HG03064 (cell line): ENCODE results near the gene ARHGAP26.

ENCODE experiments used
- ATAC-seq: cut with Tn5 transposase; IDR thresholded peaks from one replicate; pipeline ENCODE4 v1.9.1; 2021; ENCODE audit warnings: low read depth; ENCODE audit not compliant: unreplicated experiment

The ARHGAP26 gene

GRCh38 chr5:142866563-142867275 lies 96.5 kb downstream of the ARHGAP26 start:
- peak; percentile 73 for ATAC-seq

- no peak for ATAC-seq
These were observed 99.7 kb downstream of the ARHGAP26 start for GRCh38 chr5:142869886-142870285.

- no peak for ATAC-seq
These were observed 100.6 kb downstream of the ARHGAP26 start for GRCh38 chr5:142870532-142871362.

DNA sequence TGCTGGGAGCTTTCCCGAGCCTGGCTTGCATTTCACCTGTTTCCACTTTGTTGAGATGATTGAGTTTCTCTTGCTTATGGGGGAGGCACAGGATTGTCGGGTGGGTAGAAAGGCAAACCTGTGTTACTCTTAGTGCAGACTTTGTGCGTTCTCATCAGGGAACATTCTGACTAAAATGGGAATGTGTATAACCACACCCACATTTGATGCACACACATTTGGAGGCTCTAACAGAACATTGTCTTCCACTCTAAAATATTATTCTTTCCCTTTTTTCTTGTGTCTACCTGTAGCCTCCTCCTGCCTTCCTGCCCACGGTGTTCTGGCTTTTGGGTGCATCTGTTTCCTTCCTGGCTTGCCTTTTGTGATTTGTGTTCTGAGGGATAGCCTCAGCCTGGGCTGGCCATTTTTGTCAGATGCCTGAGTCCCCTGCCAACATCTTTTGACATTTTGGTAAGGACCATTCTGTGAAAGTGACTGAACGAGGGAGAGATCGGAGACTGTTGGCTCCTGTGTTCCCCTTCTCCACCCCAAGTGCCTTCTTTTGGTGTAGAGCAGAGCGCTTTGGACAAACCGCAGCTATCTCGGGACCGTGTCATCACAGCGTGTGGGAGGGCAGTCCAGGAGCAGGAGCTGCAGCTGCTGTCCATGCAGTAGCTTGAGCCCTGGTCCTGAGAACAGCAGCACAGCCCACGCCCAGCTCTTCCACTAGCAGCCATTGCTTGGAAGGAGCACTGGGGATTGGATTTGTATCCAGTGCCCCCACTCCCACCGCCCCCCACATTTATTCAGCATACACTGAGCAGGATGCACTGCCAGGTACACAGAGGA lies 101.4 kb downstream of the ARHGAP26 start:
- no peak for ATAC-seq

GRCh38 chr5:142872217-142872616 lies 102.0 kb downstream of the ARHGAP26 start:
- ATAC-seq: no peak

GRCh38 chr5:142872795-142873194 lies 102.6 kb downstream of the ARHGAP26 start:
- ATAC-seq: no peak

- ATAC-seq: no peak
These were observed 103.7 kb downstream of the ARHGAP26 start for GRCh38 chr5:142873831-142874230.

GRCh38 chr5:142874540-142874939 lies 104.4 kb downstream of the ARHGAP26 start:
- no peak for ATAC-seq

DNA sequence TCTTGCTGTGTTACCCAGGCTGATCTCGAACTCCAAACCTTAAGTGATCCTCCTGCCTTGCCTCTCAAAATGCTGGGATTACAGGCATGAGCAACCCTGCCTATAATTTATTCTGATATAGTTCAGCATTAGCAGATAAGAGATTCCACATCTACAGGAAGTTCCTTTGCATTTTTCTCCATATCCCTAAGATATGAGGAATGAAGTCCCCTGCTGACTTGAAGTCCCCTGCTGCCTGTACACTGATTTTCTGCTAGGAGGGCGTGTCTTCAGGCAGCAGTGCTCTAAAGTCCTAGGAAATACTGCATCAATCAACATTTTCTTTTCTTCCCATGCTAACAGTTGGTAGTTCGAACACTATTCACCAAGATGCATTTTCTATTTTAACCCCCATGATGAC lies 105.8 kb downstream of the ARHGAP26 start:
- ATAC-seq: no peak

- ATAC-seq: no peak
These were observed 106.6 kb downstream of the ARHGAP26 start for GRCh38 chr5:142876817-142877216.

DNA sequence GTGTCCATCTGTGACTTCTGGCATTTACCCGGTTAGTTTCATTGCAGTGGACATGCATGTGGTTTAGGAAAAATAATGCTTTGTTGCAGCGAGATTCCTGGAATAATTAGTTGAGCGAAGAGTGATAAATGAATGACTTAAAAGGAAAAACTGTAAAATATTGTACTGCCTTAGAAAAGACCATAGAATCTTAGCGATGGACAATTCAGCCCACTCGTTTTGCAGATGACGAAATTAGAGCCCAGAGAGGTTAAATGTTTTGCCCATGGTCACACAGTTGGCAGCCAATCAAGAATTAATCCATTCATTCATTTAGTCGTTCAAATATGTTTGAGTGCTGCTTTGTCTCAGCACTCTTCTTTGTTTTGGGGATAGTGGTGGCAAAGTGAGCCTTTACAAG lies 107.9 kb downstream of the ARHGAP26 start:
- no peak for ATAC-seq

- no peak for ATAC-seq
These were observed 108.5 kb downstream of the ARHGAP26 start for GRCh38 chr5:142878638-142879037.

- ATAC-seq: no peak
These were observed 111.1 kb downstream of the ARHGAP26 start for GRCh38 chr5:142881076-142881783.

DNA sequence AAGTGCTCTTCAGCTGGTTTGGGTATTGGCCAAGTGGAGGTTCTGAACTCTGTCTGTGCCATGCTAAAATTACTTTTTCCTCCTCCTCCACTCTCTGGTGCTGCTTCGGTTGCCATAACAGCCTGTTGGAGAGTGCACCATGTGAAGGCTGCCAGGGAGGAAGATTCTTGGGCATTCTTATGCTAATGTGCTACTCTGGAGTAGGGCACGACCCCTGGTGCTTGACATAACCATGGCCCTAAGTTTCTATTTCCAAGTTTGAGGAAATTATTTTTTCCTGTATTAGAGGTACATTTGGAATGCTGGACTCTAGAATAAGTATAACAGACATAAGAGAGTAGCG lies 111.6 kb downstream of the ARHGAP26 start:
- ATAC-seq: no peak

DNA sequence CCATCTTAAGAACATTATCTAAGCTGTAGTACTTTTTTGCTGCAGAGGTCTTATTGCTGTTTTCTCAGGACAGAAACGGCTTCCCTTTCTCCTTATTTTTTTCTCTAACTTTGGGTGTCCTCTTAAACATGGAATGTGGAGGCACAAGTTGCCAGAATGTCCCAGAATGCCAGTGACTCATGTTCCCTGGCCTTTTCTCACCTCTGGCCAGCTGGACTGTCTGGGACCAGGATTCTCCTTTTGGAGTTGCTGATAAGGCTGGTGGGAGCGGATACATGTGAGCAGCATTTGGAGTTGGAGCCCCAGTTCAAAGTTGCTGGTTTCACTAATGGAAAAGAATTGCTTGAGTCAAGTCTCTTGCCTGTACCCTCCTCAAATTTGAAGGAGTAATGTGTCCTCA lies 112.8 kb downstream of the ARHGAP26 start:
- no peak for ATAC-seq

DNA sequence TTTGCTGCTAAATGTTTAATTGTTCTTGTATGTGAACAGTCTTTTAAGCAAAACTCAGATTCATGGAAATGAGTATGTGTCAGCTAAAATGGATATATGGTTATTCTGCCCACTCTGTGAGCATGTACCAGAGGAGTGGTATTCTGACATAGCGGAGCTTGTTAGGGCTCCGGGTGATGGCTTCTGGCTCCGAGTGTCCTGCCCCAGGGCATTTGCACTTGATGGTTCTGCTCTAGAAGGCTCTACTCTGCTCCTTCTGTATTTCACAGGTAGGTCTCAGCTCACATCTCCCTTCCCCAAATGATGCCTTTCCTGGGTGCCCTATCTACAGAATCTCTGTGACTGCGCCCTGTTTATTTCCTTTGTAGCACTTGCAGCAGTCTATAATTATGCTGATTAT lies 113.3 kb downstream of the ARHGAP26 start:
- no peak for ATAC-seq

- ATAC-seq: no peak
These were observed 113.9 kb downstream of the ARHGAP26 start for GRCh38 chr5:142884029-142884428.

GRCh38 chr5:142886211-142886610 lies 116.0 kb downstream of the ARHGAP26 start:
- no peak for ATAC-seq

DNA sequence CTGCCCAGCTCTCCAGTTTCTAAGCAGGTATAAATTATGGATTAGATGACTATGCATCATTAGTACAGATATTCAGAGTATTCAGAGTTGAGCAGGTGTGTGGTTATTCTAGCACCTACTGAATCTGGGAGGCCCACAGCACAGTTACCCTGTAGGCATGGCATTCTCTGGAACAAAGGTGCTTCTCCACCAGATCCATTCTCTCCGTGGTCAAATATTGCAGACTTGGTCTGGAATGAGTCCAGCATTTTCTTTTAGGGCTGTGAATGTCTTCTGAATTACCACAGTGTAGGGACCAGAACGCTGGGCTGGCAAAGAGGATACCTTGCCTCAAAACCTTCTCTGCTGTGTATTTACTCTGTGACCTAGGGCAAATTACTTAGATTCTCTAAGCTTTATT lies 116.8 kb downstream of the ARHGAP26 start:
- no peak for ATAC-seq

- ATAC-seq: no peak
These were observed 118.4 kb downstream of the ARHGAP26 start for GRCh38 chr5:142888469-142889085.
